Neural progenitor cell (in vitro differentiated cells): ENCODE data around the gene USP36. TPM values are rescaled to one million over a fixed set of nuclear protein-coding genes. Genes with fewer than 3 reads are reported as not detected.

ENCODE experiments used
- DNase-seq: peaks from one replicate; pipeline ENCODE4 v3.0.0-alpha.2; 2016; ENCODE audit warnings: low spot score
- H2AFZ ChIP-seq: fragments of 200-600 bp; sonication (generic); replicated peaks from 2 replicates; pipeline ENCODE4 v1.6.1; 2016; ENCODE audit warnings: antibody characterized with exemption
- H3F3A ChIP-seq: fragments of 200-600 bp; sonication (generic); 2 replicates; pipeline ENCODE4 v1.6.1; 2016; ENCODE audit warnings: antibody characterized with exemption, low read depth
- H3K27ac ChIP-seq: fragments of 200-600 bp; sonication (generic); 2 replicates; pipeline ENCODE4 v1.5.1; 2016; ENCODE audit warnings: mild to moderate bottlenecking
- H3K27me3 ChIP-seq: fragments of 200-600 bp; sonication (generic); 2 replicates; pipeline ENCODE4 v1.6.1; 2016; ENCODE audit warnings: mild to moderate bottlenecking, moderate library complexity
- H3K36me3 ChIP-seq: fragments of 200-600 bp; sonication (generic); 2 replicates; pipeline ENCODE4 v1.5.1; 2016
- H3K4me1 ChIP-seq: fragments of 200-600 bp; sonication (generic); 2 replicates; pipeline ENCODE4 v1.6.1; 2016; ENCODE audit warnings: mixed run types
- H3K4me2 ChIP-seq: fragments of 200-600 bp; sonication (generic); 2 replicates; pipeline ENCODE4 v1.6.1; 2016
- H3K4me3 ChIP-seq: fragments of 200-600 bp; sonication (generic); 2 replicates; pipeline ENCODE4 v1.5.1; 2016
- H3K79me2 ChIP-seq: fragments of 200-600 bp; sonication (generic); 2 replicates; pipeline ENCODE4 v1.6.1; 2016; ENCODE audit warnings: low read depth
- H3K9ac ChIP-seq: fragments of 200-600 bp; sonication (generic); 2 replicates; pipeline ENCODE4 v1.6.1; 2016
- H3K9me3 ChIP-seq: fragments of 200-600 bp; sonication (generic); 2 replicates; pipeline ENCODE4 v1.5.1; 2016; ENCODE audit warnings: low read depth
- H4K20me1 ChIP-seq: fragments of 200-600 bp; sonication (generic); 2 replicates; pipeline ENCODE4 v1.6.1; 2016; ENCODE audit warnings: low read depth
- H3K27ac Mint-ChIP-seq: 3 replicates; pipeline ENCODE4 v1.8.0; 2021; ENCODE audit warnings: mixed read lengths
- H3K27me3 Mint-ChIP-seq: 2 replicates; pipeline ENCODE4 v1.8.0; 2022; ENCODE audit warnings: low read depth, mild to moderate bottlenecking, inconsistent platforms, moderate library complexity, mixed read lengths; ENCODE audit not compliant: insufficient read depth
- H3K36me3 Mint-ChIP-seq: 3 replicates; pipeline ENCODE4 v1.8.0; 2021; ENCODE audit warnings: mixed read lengths
- H3K4me1 Mint-ChIP-seq: 3 replicates; pipeline ENCODE4 v1.8.0; 2021; ENCODE audit warnings: mixed read lengths
- H3K4me3 Mint-ChIP-seq: 3 replicates; pipeline ENCODE4 v1.8.0; 2021; ENCODE audit warnings: mild to moderate bottlenecking, moderate library complexity, mixed read lengths
- H3K9me3 Mint-ChIP-seq: 3 replicates; pipeline ENCODE4 v1.8.0; 2020; ENCODE audit warnings: mixed read lengths
- EZH2 ChIP-seq: fragments of 200-600 bp; sonication (generic); IDR thresholded peaks from 2 replicates; pipeline ENCODE4 v1.6.1; 2017; ENCODE audit warnings: antibody characterized with exemption, mild to moderate bottlenecking, moderate library complexity
- EZH2phosphoT487 ChIP-seq: fragments of 200-600 bp; sonication (generic); IDR thresholded peaks from 2 replicates; pipeline ENCODE4 v1.6.1; 2017; ENCODE audit warnings: antibody characterized with exemption
- total RNA-seq: library from RNA; depleted of rRNA; stranded (reverse); fragments of >200 nt; gene quantifications from 2 replicates; pipeline ENCODE4 v1.2.3, GENCODE V29; 2015; ENCODE audit warnings: low replicate concordance
- TF ChIP-seq, protein P1 (sequence below): fragments of 200-600 bp; sonication (generic); IDR thresholded peaks from 2 replicates; pipeline ENCODE4 v1.5.1; 2017; ENCODE audit warnings: antibody characterized with exemption, mild to moderate bottlenecking

USP36 gene
- total RNA-seq, 1 donor from 2014 or later = 16.6 TPM

DNA sequence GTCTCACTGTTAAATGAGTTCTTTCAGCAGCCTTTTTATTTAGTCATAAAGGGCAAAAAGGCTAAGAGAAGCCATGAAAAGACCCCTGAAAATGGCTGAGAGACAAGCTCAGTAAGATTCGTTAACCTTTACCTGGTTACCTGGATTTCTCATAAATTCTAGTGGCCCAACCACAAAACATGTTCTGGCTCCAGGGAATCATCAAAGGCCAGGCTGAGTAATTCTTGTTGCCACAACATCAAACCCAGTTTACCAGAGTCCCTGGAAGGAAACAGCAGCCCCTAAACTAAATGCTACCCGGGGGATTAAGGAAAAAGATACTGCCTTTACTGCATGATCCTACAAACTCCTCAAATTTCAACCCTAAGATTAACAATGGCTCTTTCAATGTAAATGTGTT is 74.4 kb downstream of the USP36 start:
- peaks cover 7% of the 10 kb centered on the region for H3K79me2 ChIP-seq

DNA sequence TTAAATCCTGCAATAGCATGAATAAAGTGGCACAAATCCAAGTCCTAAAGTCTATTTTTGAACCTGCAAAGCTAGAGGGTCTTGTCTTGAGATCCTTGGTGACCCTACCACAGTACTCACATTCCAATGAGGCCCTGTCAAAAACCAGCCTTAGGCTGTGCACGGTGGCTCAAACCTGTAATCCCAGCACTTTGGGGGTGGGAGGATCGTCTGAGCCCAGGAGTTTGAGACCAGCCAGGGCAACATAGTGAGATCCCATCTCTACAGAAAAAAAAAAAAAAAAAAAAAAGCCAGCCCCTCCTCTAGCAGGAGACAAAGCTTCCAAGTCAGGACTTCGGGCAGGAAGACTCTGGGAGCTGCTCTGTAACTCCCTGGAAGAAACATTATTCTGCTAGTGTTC is 74.8 kb downstream of the USP36 start:
- Histone ChIP-seq H3K79me2 (peaks cover 7% of the 10 kb centered on the region), H3F3A (no peaks in the 10 kb centered on the region), H3K4me2 (no peak overlapping the region), H3K36me3 (no peaks in the 10 kb centered on the region), H3K9me3 (no peaks in the 10 kb centered on the region), H3K4me1 (peaks cover 12% of the 10 kb centered on the region), H3K27ac (no peak overlapping the region), H3K4me3 (no peak overlapping the region), H3K9ac (no peak overlapping the region), H4K20me1 (peaks cover 11% of the 10 kb centered on the region), H2AFZ (no peak overlapping the region), H3K27me3 (no peaks in the 10 kb centered on the region)
- peaks cover 7% of the 10 kb centered on the region for H3K4me1 Mint-ChIP-seq
- TF ChIP-seq, protein P1, sequence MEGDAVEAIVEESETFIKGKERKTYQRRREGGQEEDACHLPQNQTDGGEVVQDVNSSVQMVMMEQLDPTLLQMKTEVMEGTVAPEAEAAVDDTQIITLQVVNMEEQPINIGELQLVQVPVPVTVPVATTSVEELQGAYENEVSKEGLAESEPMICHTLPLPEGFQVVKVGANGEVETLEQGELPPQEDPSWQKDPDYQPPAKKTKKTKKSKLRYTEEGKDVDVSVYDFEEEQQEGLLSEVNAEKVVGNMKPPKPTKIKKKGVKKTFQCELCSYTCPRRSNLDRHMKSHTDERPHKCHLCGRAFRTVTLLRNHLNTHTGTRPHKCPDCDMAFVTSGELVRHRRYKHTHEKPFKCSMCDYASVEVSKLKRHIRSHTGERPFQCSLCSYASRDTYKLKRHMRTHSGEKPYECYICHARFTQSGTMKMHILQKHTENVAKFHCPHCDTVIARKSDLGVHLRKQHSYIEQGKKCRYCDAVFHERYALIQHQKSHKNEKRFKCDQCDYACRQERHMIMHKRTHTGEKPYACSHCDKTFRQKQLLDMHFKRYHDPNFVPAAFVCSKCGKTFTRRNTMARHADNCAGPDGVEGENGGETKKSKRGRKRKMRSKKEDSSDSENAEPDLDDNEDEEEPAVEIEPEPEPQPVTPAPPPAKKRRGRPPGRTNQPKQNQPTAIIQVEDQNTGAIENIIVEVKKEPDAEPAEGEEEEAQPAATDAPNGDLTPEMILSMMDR = no peak
- no peak for TF ChIP-seq EZH2
- no peak for TF ChIP-seq EZH2phosphoT487
- peaks cover 2% of the 10 kb centered on the region for H3K36me3 Mint-ChIP-seq
- no peak for DNase-seq
- H3K27ac Mint-ChIP-seq = no peak overlapping the region
- no peak overlapping the region for H3K4me3 Mint-ChIP-seq
- H3K9me3 Mint-ChIP-seq = peaks cover 2% of the 10 kb centered on the region
- H3K27me3 Mint-ChIP-seq = no peaks in the 10 kb centered on the region

More for the DNA sequence above, 74.4 kb downstream of the USP36 start:
- Histone ChIP-seq H2AFZ (no peak overlapping the region), H3K4me3 (no peak overlapping the region), H3K4me1 (peaks cover 12% of the 10 kb centered on the region), H3F3A (no peaks in the 10 kb centered on the region), H3K9me3 (no peaks in the 10 kb centered on the region), H3K9ac (no peak overlapping the region), H3K4me2 (no peak overlapping the region), H3K36me3 (no peaks in the 10 kb centered on the region), H3K27me3 (no peaks in the 10 kb centered on the region), H4K20me1 (peaks cover 11% of the 10 kb centered on the region), H3K27ac (no peak overlapping the region)
- TF ChIP-seq EZH2phosphoT487 (no peak), EZH2 (no peak)
- TF ChIP-seq, protein P1 = no peak
- H3K4me1 Mint-ChIP-seq = peaks cover 7% of the 10 kb centered on the region
- no peak overlapping the region for H3K27ac Mint-ChIP-seq
- H3K9me3 Mint-ChIP-seq = peaks cover 2% of the 10 kb centered on the region
- DNase-seq = no peak
- peaks cover 2% of the 10 kb centered on the region for H3K36me3 Mint-ChIP-seq
- no peaks in the 10 kb centered on the region for H3K27me3 Mint-ChIP-seq
- no peak overlapping the region for H3K4me3 Mint-ChIP-seq

DNA sequence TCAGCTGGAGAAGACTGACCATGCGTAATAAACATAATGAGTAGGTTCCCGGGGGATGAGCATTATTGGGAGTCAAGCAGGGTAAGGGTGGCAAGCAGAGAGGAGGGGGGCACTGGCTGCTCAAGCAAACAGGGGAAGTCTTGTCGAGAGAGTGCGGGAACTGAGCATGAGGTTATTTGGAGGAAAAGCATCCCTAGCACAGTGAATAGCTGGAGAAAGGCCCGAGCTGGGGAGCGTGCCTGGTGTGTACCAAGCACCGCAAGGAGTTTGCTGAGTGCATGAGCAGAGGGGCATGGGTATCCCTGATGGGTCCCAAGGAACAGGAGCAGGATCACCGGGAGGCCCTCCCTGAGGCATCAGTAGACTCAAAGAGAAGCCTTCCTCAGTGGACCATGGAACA is 75.7 kb downstream of the USP36 start:
- Histone ChIP-seq H2AFZ (no peak overlapping the region), H3K4me1 (peaks cover 12% of the 10 kb centered on the region), H3K27ac (no peak overlapping the region), H3K79me2 (peaks cover 7% of the 10 kb centered on the region), H3K36me3 (no peaks in the 10 kb centered on the region), H3K4me3 (no peak overlapping the region), H3F3A (no peaks in the 10 kb centered on the region), H3K27me3 (no peaks in the 10 kb centered on the region), H3K9ac (no peak overlapping the region), H3K4me2 (peak overlapping the region; percentile 21), H3K9me3 (no peaks in the 10 kb centered on the region), H4K20me1 (peaks cover 11% of the 10 kb centered on the region)
- no peaks in the 10 kb centered on the region for H3K27me3 Mint-ChIP-seq
- no peak overlapping the region for H3K4me3 Mint-ChIP-seq
- peaks cover 2% of the 10 kb centered on the region for H3K9me3 Mint-ChIP-seq
- peaks cover 8% of the 10 kb centered on the region for H3K4me1 Mint-ChIP-seq
- H3K27ac Mint-ChIP-seq = peak overlapping the region; percentile 10
- peaks cover 2% of the 10 kb centered on the region for H3K36me3 Mint-ChIP-seq
- DNase-seq = no peak
- TF ChIP-seq EZH2 (no peak), EZH2phosphoT487 (no peak)
- TF ChIP-seq, protein P1 = no peak
